ENCODE data around the gene SGCD. TPM values are rescaled to one million over a fixed set of nuclear protein-coding genes. Genes with fewer than 3 reads are reported as not detected.

The SGCD gene
- total RNA-seq, 1 donor: 13.8 TPM

DNA sequence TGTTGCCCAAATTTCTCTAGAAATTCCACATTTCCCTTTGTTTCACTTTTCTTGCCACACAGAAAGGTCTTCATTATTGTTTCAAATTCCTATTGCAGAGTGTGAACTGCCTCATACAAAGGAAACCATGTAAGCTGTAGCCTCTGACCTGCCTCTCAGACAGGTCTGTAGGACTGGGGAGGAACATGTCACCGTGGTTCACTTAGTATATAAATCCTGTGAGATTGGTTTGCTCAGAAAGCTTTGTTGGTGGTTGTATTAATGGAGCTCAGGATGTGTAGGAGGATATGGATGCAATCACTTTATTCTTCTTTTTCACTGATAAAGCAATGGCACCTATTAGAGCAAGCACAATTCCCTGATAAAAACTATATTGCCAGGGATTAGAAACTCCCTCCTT lies 4.2 kb downstream of the SGCD start:
- no peak overlapping the region for H3K4me3 ChIP-seq (ENCODE audit: low read depth, low read length)
- TF ChIP-seq, protein P1, sequence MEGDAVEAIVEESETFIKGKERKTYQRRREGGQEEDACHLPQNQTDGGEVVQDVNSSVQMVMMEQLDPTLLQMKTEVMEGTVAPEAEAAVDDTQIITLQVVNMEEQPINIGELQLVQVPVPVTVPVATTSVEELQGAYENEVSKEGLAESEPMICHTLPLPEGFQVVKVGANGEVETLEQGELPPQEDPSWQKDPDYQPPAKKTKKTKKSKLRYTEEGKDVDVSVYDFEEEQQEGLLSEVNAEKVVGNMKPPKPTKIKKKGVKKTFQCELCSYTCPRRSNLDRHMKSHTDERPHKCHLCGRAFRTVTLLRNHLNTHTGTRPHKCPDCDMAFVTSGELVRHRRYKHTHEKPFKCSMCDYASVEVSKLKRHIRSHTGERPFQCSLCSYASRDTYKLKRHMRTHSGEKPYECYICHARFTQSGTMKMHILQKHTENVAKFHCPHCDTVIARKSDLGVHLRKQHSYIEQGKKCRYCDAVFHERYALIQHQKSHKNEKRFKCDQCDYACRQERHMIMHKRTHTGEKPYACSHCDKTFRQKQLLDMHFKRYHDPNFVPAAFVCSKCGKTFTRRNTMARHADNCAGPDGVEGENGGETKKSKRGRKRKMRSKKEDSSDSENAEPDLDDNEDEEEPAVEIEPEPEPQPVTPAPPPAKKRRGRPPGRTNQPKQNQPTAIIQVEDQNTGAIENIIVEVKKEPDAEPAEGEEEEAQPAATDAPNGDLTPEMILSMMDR (IDR thresholded peaks at IDR 0.05; ENCODE audit: insufficient read depth, low read depth, low read length): no peak
- DNase-seq (ENCODE audit: low read depth): no peak

GRCh38 chr5:156331845-156332244 lies 4.9 kb downstream of the SGCD start:
- TF ChIP-seq, protein P1 (IDR thresholded peaks at IDR 0.05; ENCODE audit: insufficient read depth, low read depth, low read length): no peak
- no peak for DNase-seq (ENCODE audit: low read depth)
- H3K4me3 ChIP-seq (ENCODE audit: low read depth, low read length): no peak overlapping the region

DNA sequence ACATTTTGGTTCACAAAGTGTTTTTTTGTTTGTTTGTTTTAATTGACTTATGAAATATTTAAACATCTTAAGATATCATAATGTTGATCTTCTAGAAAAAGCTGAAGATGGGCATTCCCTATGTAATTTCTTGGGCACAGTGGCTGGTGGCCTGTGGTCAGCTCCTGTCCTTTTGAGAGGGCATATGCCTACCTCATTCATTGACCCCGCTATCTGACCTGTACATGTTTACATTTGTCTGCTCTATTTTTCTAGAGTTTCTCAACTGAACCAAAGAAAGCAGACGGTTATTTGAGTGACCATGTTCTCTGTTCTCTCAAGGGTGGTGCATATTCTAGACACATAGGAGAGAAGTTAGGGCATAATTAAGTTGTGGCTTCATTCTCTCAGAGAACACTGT lies 5.3 kb downstream of the SGCD start:
- H3K4me3 ChIP-seq (ENCODE audit: low read depth, low read length): no peak overlapping the region
- DNase-seq (ENCODE audit: low read depth): no peak
- TF ChIP-seq, protein P1 (IDR thresholded peaks at IDR 0.05; ENCODE audit: insufficient read depth, low read depth, low read length): no peak

- H3K4me3 ChIP-seq (ENCODE audit: low read depth, low read length): no peak overlapping the region
- DNase-seq (ENCODE audit: low read depth): no peak
- TF ChIP-seq, protein P1 (IDR thresholded peaks at IDR 0.05; ENCODE audit: insufficient read depth, low read depth, low read length): no peak
Measured at GRCh38 chr5:156339139-156339841, 12.3 kb downstream of the SGCD start.

GRCh38 chr5:156340893-156341292 lies 13.9 kb downstream of the SGCD start:
- H3K4me3 ChIP-seq (ENCODE audit: low read depth, low read length): no peak overlapping the region
- no peak for DNase-seq (ENCODE audit: low read depth)
- TF ChIP-seq, protein P1 (IDR thresholded peaks at IDR 0.05; ENCODE audit: insufficient read depth, low read depth, low read length): no peak

- TF ChIP-seq, protein P1 (IDR thresholded peaks at IDR 0.05; ENCODE audit: insufficient read depth, low read depth, low read length): no peak
- DNase-seq (ENCODE audit: low read depth): no peak
- no peak overlapping the region for H3K4me3 ChIP-seq (ENCODE audit: low read depth, low read length)
Measured at GRCh38 chr5:156350256-156350655, 23.3 kb downstream of the SGCD start.

- H3K4me3 ChIP-seq (ENCODE audit: low read depth, low read length): no peak overlapping the region
- TF ChIP-seq, protein P1 (IDR thresholded peaks at IDR 0.05; ENCODE audit: insufficient read depth, low read depth, low read length): no peak
- DNase-seq (ENCODE audit: low read depth): no peak
Measured at GRCh38 chr5:156351423-156351822, 24.5 kb downstream of the SGCD start.

All from fibroblast of villous mesenchyme (primary cell).